Naive thymus-derived CD8-positive, alpha-beta T cell (primary cell): ENCODE measurements around the gene CNTLN. TPM values are rescaled to one million over a fixed set of nuclear protein-coding genes. Genes with fewer than 3 reads are reported as not detected.
"Not testable (repeated sequence)": the region's sequence is repeated elsewhere in the genome, so short reads cannot be mapped to it uniquely, and the experiment has no call there.

Experiments
- ATAC-seq, 2 donors: fragments of 150-1000 bp; cut with Tn5 transposase in 1 of 2; sonication (Bioruptor Pico), chemical (Tn5 transposase) in 1 of 2; 1 replicate in 1 of 2; 2 replicates in 1 of 2; pipeline ENCODE4 v1.10.0; 2021; ENCODE audit warnings: mild to moderate bottlenecking in 2 of 2, moderate library complexity in 2 of 2
- POLR2A ChIA-PET: fragments of 350-600 bp; sonication (Branson Sonifier 250); formaldehyde crosslinking; loops from one replicate; lab custom pipeline; 2021; ENCODE audit warnings: antibody characterized with exemption; lab: Charles Lee
- DNase-seq, 10 donors: peaks; one replicate each; pipeline versions ENCODE4 v3.0.0 to v3.0.0-alpha.2; 2020 to 2022
- H3K27ac Mint-ChIP-seq, 10 donors: one replicate each; pipeline ENCODE4 v1.8.0; 2020 to 2022; ENCODE audit warnings: mild to moderate bottlenecking in 10 of 10, mixed read lengths in 10 of 10, moderate library complexity in 4 of 10, inconsistent platforms in 1 of 10
- H3K27me3 Mint-ChIP-seq, 5 donors: one replicate each; pipeline ENCODE4 v1.8.0; 2021 to 2022; ENCODE audit warnings: mixed read lengths in 5 of 5
- H3K36me3 Mint-ChIP-seq, 3 donors: one replicate each; pipeline ENCODE4 v1.8.0; 2020 to 2022; ENCODE audit warnings: mixed read lengths in 3 of 3, mild to moderate bottlenecking in 2 of 3, inconsistent platforms in 1 of 3
- H3K4me1 Mint-ChIP-seq, 4 donors: one replicate each; pipeline ENCODE4 v1.8.0; 2021 to 2022; ENCODE audit warnings: mixed read lengths in 4 of 4
- H3K4me3 Mint-ChIP-seq, 10 donors: one replicate each; pipeline ENCODE4 v1.8.0; 2020 to 2022; ENCODE audit warnings: mild to moderate bottlenecking in 10 of 10, mixed read lengths in 10 of 10, moderate library complexity in 6 of 10, inconsistent platforms in 1 of 10
- H3K9me3 Mint-ChIP-seq, 9 donors: one replicate each; pipeline ENCODE4 v1.8.0; 2020 to 2022; ENCODE audit warnings: mixed read lengths in 9 of 9, mild to moderate bottlenecking in 3 of 9, inconsistent platforms in 1 of 9, moderate library complexity in 1 of 9
- polyA plus RNA-seq, 3 donors: library from polyadenylated mRNA; unstranded; fragments of 300-500 nt; fragmentation: Illumina TruSeq; gene quantifications; one replicate each; pipeline ENCODE4 v1.2.3, GENCODE V29; 2021
- total RNA-seq, 8 experiments: library from RNA in 2 of 8; stranded (reverse) in 2 of 8; gene quantifications; one replicate each; pipeline ENCODE4 v1.2.3 and lab custom pipeline; 2021 to 2026

Gene CNTLN
- total and polyA plus RNA-seq, 5 experiments from 2014 or later, result not detected

GRCh38 chr9:17268531-17269188 lies 133.8 kb downstream of the CNTLN start:
- POLR2A ChIA-PET, H3K4me3 Mint-ChIP-seq, ATAC-seq, H3K27me3 Mint-ChIP-seq, H3K27ac Mint-ChIP-seq, H3K4me1 Mint-ChIP-seq, DNase-seq, H3K36me3 Mint-ChIP-seq: not testable (repeated sequence)
- H3K9me3 Mint-ChIP-seq, result peaks cover 0 to 28% (median 5%) of the 10 kb centered on the region in 9 donors

GRCh38 chr9:17269799-17270198 lies 135.0 kb downstream of the CNTLN start:
- Mint-ChIP-seq H3K27me3 (no peaks in the 10 kb centered on the region), H3K9me3 (peaks cover 0 to 25% (median 6%) of the 10 kb centered on the region in 9 donors), H3K4me3 (no peak overlapping the region), H3K4me1 (no peaks in the 10 kb centered on the region), H3K36me3 (no peaks in the 10 kb centered on the region), H3K27ac (no peak overlapping the region)
- DNase-seq (no peak), ATAC-seq (no peak)
- POLR2A ChIA-PET, result no interaction called here

GRCh38 chr9:17272536-17272935 lies 137.7 kb downstream of the CNTLN start:
- no peaks in the 10 kb centered on the region for H3K36me3 Mint-ChIP-seq
- H3K27me3 Mint-ChIP-seq, result no peaks in the 10 kb centered on the region
- no peak overlapping the region for H3K4me3 Mint-ChIP-seq
- no peaks in the 10 kb centered on the region for H3K4me1 Mint-ChIP-seq
- no peak for ATAC-seq
- H3K9me3 Mint-ChIP-seq, result peaks cover 0 to 19% (median 5%) of the 10 kb centered on the region in 9 donors
- POLR2A ChIA-PET, result no interaction called here
- DNase-seq, result no peak
- H3K27ac Mint-ChIP-seq, result no peak overlapping the region

- Mint-ChIP-seq H3K27ac (no peak overlapping the region), H3K4me3 (no peak overlapping the region), H3K9me3 (peaks cover 0 to 13% (median 5%) of the 10 kb centered on the region in 9 donors), H3K27me3 (no peaks in the 10 kb centered on the region), H3K36me3 (no peaks in the 10 kb centered on the region), H3K4me1 (no peaks in the 10 kb centered on the region)
- DNase-seq (no peak), ATAC-seq (no peak)
- POLR2A ChIA-PET, result no interaction called here
These were observed 145.6 kb downstream of the CNTLN start for GRCh38 chr9:17280350-17281012.

- H3K27me3 Mint-ChIP-seq, H3K27ac Mint-ChIP-seq, POLR2A ChIA-PET, H3K4me1 Mint-ChIP-seq, H3K4me3 Mint-ChIP-seq, DNase-seq, ATAC-seq: not testable (repeated sequence)
- H3K36me3 Mint-ChIP-seq, result peaks cover 0 to 14% (median 0%) of the 10 kb centered on the region in 3 donors
- peaks cover 0 to 31% (median 17%) of the 10 kb centered on the region in 9 donors for H3K9me3 Mint-ChIP-seq
These were observed 155.8 kb downstream of the CNTLN start for GRCh38 chr9:17290673-17291072.

- POLR2A ChIA-PET, result no interaction called here
- H3K27me3 Mint-ChIP-seq, result no peaks in the 10 kb centered on the region
- H3K4me3 Mint-ChIP-seq, result no peak overlapping the region
These were observed 156.9 kb downstream of the CNTLN start for GRCh38 chr9:17291766-17292165.

GRCh38 chr9:17293685-17294084 lies 158.8 kb downstream of the CNTLN start:
- Mint-ChIP-seq H3K27ac (no peak overlapping the region), H3K36me3 (peaks cover 0 to 14% (median 0%) of the 10 kb centered on the region in 3 donors), H3K4me1 (no peaks in the 10 kb centered on the region), H3K27me3 (no peaks in the 10 kb centered on the region), H3K9me3 (peaks cover 0 to 34% (median 15%) of the 10 kb centered on the region in 9 donors), H3K4me3 (no peak overlapping the region)
- no peak for ATAC-seq
- POLR2A ChIA-PET, result no interaction called here
- DNase-seq, result no peak

More at GRCh38 chr9:17291766-17292165, 156.9 kb downstream of the CNTLN start:
- H3K4me1 Mint-ChIP-seq, result no peaks in the 10 kb centered on the region
- peaks cover 0 to 14% (median 0%) of the 10 kb centered on the region in 3 donors for H3K36me3 Mint-ChIP-seq
- ATAC-seq (no peak), DNase-seq (no peak)
- H3K27ac Mint-ChIP-seq, result no peak overlapping the region
- peaks cover 0 to 34% (median 17%) of the 10 kb centered on the region in 9 donors for H3K9me3 Mint-ChIP-seq

- no peaks in the 10 kb centered on the region for H3K27me3 Mint-ChIP-seq
- H3K4me3 Mint-ChIP-seq, result no peak overlapping the region
- H3K36me3 Mint-ChIP-seq, result peaks cover 0 to 14% (median 0%) of the 10 kb centered on the region in 3 donors
- peak overlapping the region in 1 of 10 donors; percentile 4 for H3K27ac Mint-ChIP-seq
- no peaks in the 10 kb centered on the region for H3K4me1 Mint-ChIP-seq
- ATAC-seq (no peak), DNase-seq (no peak)
- H3K9me3 Mint-ChIP-seq, result peaks cover 0 to 34% (median 15%) of the 10 kb centered on the region in 9 donors
- POLR2A ChIA-PET, result no interaction called here
These were observed 160.2 kb downstream of the CNTLN start for GRCh38 chr9:17294822-17295624.

- POLR2A ChIA-PET, result no interaction called here
- no peak for ATAC-seq
- no peak for DNase-seq
- Mint-ChIP-seq H3K36me3 (no peaks in the 10 kb centered on the region), H3K27ac (no peak overlapping the region), H3K27me3 (no peaks in the 10 kb centered on the region), H3K4me1 (no peaks in the 10 kb centered on the region), H3K9me3 (peaks cover 0 to 4% (median 0%) of the 10 kb centered on the region in 9 donors), H3K4me3 (no peak overlapping the region)
These were observed 180.5 kb downstream of the CNTLN start for GRCh38 chr9:17315341-17315740.

GRCh38 chr9:17318821-17319320 lies 184.0 kb downstream of the CNTLN start:
- H3K27ac Mint-ChIP-seq, result no peak overlapping the region
- no peak overlapping the region for H3K4me3 Mint-ChIP-seq
- ATAC-seq (no peak), DNase-seq (no peak)
- no peaks in the 10 kb centered on the region for H3K4me1 Mint-ChIP-seq
- peaks cover 0 to 3% (median 0%) of the 10 kb centered on the region in 9 donors for H3K9me3 Mint-ChIP-seq
- no peaks in the 10 kb centered on the region for H3K27me3 Mint-ChIP-seq
- POLR2A ChIA-PET, result no interaction called here
- H3K36me3 Mint-ChIP-seq, result no peaks in the 10 kb centered on the region

- no peak for DNase-seq
- peaks cover 0 to 3% (median 0%) of the 10 kb centered on the region in 9 donors for H3K9me3 Mint-ChIP-seq
- H3K27ac Mint-ChIP-seq, result no peak overlapping the region
- POLR2A ChIA-PET, result no interaction called here
- no peaks in the 10 kb centered on the region for H3K27me3 Mint-ChIP-seq
- H3K4me1 Mint-ChIP-seq, result no peaks in the 10 kb centered on the region
- no peak for ATAC-seq
- no peak overlapping the region for H3K4me3 Mint-ChIP-seq
- no peaks in the 10 kb centered on the region for H3K36me3 Mint-ChIP-seq
These were observed 185.0 kb downstream of the CNTLN start for GRCh38 chr9:17319864-17320263.

- POLR2A ChIA-PET, result no interaction called here
These were observed 188.3 kb downstream of the CNTLN start for GRCh38 chr9:17322882-17323864.

More at GRCh38 chr9:17322882-17323864, 188.3 kb downstream of the CNTLN start:
- no peak overlapping the region for H3K27ac Mint-ChIP-seq
- ATAC-seq (no peak), DNase-seq (no peak)
- no peaks in the 10 kb centered on the region for H3K36me3 Mint-ChIP-seq
- H3K4me1 Mint-ChIP-seq, result no peaks in the 10 kb centered on the region
- peaks cover 0 to 3% (median 0%) of the 10 kb centered on the region in 9 donors for H3K9me3 Mint-ChIP-seq
- H3K27me3 Mint-ChIP-seq, result no peaks in the 10 kb centered on the region
- H3K4me3 Mint-ChIP-seq, result no peak overlapping the region
